GM12878 (cell line): ENCODE results near the gene ATF6. TPM values are rescaled to one million over a fixed set of nuclear protein-coding genes. Genes with fewer than 3 reads are reported as not detected.

ENCODE experiments used
- BHLHE40 ChIP-seq, 2 experiments: fragments of 450-650 bp in 1 of 2; IDR thresholded peaks; 2 replicates each; pipeline ENCODE4 v1.6.1; 2011 to 2017; ENCODE audit warnings: low read depth in 2 of 2, borderline replicate concordance in 1 of 2, improper control_type of control experiment in 1 of 2, low read length in 1 of 2, mild to moderate bottlenecking in 1 of 2
- E4F1 ChIP-seq: fragments of 450-650 bp; IDR thresholded peaks from 2 replicates; pipeline ENCODE4 v1.6.1; 2018; ENCODE audit warnings: borderline replicate concordance, mild to moderate bottlenecking; ENCODE audit not compliant: partially characterized antibody
- GATAD2B ChIP-seq: fragments of 450-650 bp; conservative IDR thresholded peaks from 2 replicates; pipeline ENCODE4 v1.6.1; 2017; ENCODE audit warnings: low read depth, mild to moderate bottlenecking, moderate library complexity
- MEF2B ChIP-seq: fragments of 450-650 bp; IDR thresholded peaks from 2 replicates; pipeline ENCODE4 v1.6.1; 2018; ENCODE audit warnings: mild to moderate bottlenecking, moderate library complexity; ENCODE audit not compliant: partially characterized antibody, poor library complexity, severe bottlenecking
- ZNF24 ChIP-seq: fragments of 450-650 bp; IDR thresholded peaks from 2 replicates; pipeline ENCODE4 v1.6.1; 2017; ENCODE audit warnings: antibody characterized with exemption, mild to moderate bottlenecking
- polyA plus RNA-seq, 11 experiments: library from polyadenylated mRNA; depleted of rRNA in 4 of 11; unstranded in 6 of 11; stranded (reverse) in 5 of 11; fragments of >200 nt; fragmentation: Nextera tagmentation in 4 of 11; fragmentation: Illumina TruSeq in 1 of 11; extraction: Ambion mirVana in 4 of 11; extraction: Trizol in 1 of 11; gene quantifications; 1 replicate in 1 of 11; 2 replicates in 10 of 11; pipeline versions ENCODE4 v1.2.1 to v1.2.3, GENCODE V29; 2011 to 2016; ENCODE audit warnings: inconsistent platforms in 2 of 11, missing spikeins in 2 of 11, low read depth in 1 of 11
- total RNA-seq, 4 experiments: library from RNA; depleted of rRNA in 3 of 4; stranded (reverse); fragments of >200 nt in 3 of 4; fragmentation: Illumina TruSeq in 1 of 4; extraction: Trizol in 1 of 4; gene quantifications; 2 replicates each; pipeline versions ENCODE4 v1.2.1 to v1.2.3, GENCODE V29; 2013 to 2021
- TF ChIP-seq, protein P1 (sequence below): IDR thresholded peaks from 2 replicates; pipeline ENCODE4 v1.6.1; 2011; ENCODE audit warnings: borderline replicate concordance, low read depth, mild to moderate bottlenecking, moderate library complexity, mixed read lengths, low read length; ENCODE audit not compliant: insufficient read depth; ENCODE audit errors: extremely low read length
- TF ChIP-seq, protein P2 (sequence below): IDR thresholded peaks from 2 replicates; pipeline ENCODE4 v1.6.1; 2012; ENCODE audit warnings: low read length, inconsistent platforms
- TF ChIP-seq, protein P3 (sequence below): fragments of 150-350 bp; IDR thresholded peaks from 2 replicates; pipeline ENCODE4 v1.6.1; 2016; ENCODE audit warnings: low read depth, low read length
- TF ChIP-seq, protein P4 (sequence below): IDR thresholded peaks from 2 replicates; pipeline ENCODE4 v1.6.1; 2011; ENCODE audit warnings: mild to moderate bottlenecking, low read depth, low read length, moderate library complexity; ENCODE audit not compliant: insufficient replicate concordance

ATF6 gene
- total and polyA plus RNA-seq, 10 of the 15 experiments (the other 5 are each of a cell fraction or from before 2014, with no cell fraction given): 7.8 to 24.3 (median 14.7) TPM

- TF ChIP-seq E4F1 (no peak), BHLHE40 (IDR thresholded peaks at IDR 0.05; ENCODE audit: borderline replicate concordance in 1 of 2, low read depth in 2 of 2, low read length in 1 of 2) (no peak), MEF2B (no peak), ZNF24 (no peak), GATAD2B (no peak)
- TF ChIP-seq, protein P1, sequence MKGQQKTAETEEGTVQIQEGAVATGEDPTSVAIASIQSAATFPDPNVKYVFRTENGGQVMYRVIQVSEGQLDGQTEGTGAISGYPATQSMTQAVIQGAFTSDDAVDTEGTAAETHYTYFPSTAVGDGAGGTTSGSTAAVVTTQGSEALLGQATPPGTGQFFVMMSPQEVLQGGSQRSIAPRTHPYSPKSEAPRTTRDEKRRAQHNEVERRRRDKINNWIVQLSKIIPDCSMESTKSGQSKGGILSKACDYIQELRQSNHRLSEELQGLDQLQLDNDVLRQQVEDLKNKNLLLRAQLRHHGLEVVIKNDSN: no peak
- TF ChIP-seq, protein P2, sequence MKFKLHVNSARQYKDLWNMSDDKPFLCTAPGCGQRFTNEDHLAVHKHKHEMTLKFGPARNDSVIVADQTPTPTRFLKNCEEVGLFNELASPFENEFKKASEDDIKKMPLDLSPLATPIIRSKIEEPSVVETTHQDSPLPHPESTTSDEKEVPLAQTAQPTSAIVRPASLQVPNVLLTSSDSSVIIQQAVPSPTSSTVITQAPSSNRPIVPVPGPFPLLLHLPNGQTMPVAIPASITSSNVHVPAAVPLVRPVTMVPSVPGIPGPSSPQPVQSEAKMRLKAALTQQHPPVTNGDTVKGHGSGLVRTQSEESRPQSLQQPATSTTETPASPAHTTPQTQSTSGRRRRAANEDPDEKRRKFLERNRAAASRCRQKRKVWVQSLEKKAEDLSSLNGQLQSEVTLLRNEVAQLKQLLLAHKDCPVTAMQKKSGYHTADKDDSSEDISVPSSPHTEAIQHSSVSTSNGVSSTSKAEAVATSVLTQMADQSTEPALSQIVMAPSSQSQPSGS: no peak
- TF ChIP-seq, protein P3, sequence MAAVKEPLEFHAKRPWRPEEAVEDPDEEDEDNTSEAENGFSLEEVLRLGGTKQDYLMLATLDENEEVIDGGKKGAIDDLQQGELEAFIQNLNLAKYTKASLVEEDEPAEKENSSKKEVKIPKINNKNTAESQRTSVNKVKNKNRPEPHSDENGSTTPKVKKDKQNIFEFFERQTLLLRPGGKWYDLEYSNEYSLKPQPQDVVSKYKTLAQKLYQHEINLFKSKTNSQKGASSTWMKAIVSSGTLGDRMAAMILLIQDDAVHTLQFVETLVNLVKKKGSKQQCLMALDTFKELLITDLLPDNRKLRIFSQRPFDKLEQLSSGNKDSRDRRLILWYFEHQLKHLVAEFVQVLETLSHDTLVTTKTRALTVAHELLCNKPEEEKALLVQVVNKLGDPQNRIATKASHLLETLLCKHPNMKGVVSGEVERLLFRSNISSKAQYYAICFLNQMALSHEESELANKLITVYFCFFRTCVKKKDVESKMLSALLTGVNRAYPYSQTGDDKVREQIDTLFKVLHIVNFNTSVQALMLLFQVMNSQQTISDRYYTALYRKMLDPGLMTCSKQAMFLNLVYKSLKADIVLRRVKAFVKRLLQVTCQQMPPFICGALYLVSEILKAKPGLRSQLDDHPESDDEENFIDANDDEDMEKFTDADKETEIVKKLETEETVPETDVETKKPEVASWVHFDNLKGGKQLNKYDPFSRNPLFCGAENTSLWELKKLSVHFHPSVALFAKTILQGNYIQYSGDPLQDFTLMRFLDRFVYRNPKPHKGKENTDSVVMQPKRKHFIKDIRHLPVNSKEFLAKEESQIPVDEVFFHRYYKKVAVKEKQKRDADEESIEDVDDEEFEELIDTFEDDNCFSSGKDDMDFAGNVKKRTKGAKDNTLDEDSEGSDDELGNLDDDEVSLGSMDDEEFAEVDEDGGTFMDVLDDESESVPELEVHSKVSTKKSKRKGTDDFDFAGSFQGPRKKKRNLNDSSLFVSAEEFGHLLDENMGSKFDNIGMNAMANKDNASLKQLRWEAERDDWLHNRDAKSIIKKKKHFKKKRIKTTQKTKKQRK: no peak
- TF ChIP-seq, protein P4, sequence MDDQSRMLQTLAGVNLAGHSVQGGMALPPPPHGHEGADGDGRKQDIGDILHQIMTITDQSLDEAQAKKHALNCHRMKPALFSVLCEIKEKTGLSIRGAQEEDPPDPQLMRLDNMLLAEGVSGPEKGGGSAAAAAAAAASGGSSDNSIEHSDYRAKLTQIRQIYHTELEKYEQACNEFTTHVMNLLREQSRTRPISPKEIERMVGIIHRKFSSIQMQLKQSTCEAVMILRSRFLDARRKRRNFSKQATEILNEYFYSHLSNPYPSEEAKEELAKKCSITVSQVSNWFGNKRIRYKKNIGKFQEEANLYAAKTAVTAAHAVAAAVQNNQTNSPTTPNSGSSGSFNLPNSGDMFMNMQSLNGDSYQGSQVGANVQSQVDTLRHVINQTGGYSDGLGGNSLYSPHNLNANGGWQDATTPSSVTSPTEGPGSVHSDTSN: no peak
Observed at GRCh38 chr1:161801955-161802354, 35.8 kb downstream of the ATF6 start (continued).
